ENCODE measurements around the gene ULBP2. TPM values are rescaled to one million over a fixed set of nuclear protein-coding genes. Genes with fewer than 3 reads are reported as not detected.

ULBP2 gene
- total RNA-seq, 3 donors from 2014 or later (not counting 1 experiment from before 2014, with no cell fraction given): 0.98 to 2.4 (median 2.4) TPM

GRCh38 chr6:149904661-149905370 is 37.0 kb upstream of the ULBP2 start:
- DNase-seq: no peak
- Mint-ChIP-seq H3K27ac (no peak overlapping the region), H3K4me1 (no peaks in the 10 kb centered on the region), H3K9me3 (no peaks in the 10 kb centered on the region), H3K36me3 (no peaks in the 10 kb centered on the region), H3K27me3 (ENCODE audit: low read depth in 2 of 2) (peaks cover 0 to 8% of the 10 kb centered on the region in 2 donors), H3K4me3 (no peak overlapping the region)
- no peaks in the 10 kb centered on the region for H3K27me3 ChIP-seq (ENCODE audit: control insufficient read depth, insufficient read depth, low read length)
- no peak for TF ChIP-seq CTCF (IDR thresholded peaks at IDR 0.05)
- H3K9me3 ChIP-seq (ENCODE audit: control insufficient read depth, insufficient read depth, low read length): peaks cover 8% of the 10 kb centered on the region
- H3K4me1 ChIP-seq (ENCODE audit: control insufficient read depth, insufficient read depth, low read length): no peaks in the 10 kb centered on the region
- ATAC-seq: no peak
- H3K27ac ChIP-seq (ENCODE audit: low read length): no peak overlapping the region
- no peak overlapping the region for H3K4me3 ChIP-seq (ENCODE audit: low read length)
- 86% methylated on average over 13 of the region's 13 CpGs for WGBS (ENCODE audit: insufficient coverage)
- no peaks in the 10 kb centered on the region for H3K36me3 ChIP-seq (ENCODE audit: control insufficient read depth, insufficient read depth, low read length)
- intact Hi-C loops (cut with micrococcal nuclease): no loop called here

GRCh38 chr6:149905371-149905910 is 36.4 kb upstream of the ULBP2 start:
- DNase-seq: no peak
- 91% methylated on average over 18 of the region's 18 CpGs for WGBS (ENCODE audit: insufficient coverage)
- Histone ChIP-seq H3K27me3 (ENCODE audit: control insufficient read depth, insufficient read depth, low read length) (no peaks in the 10 kb centered on the region), H3K9me3 (ENCODE audit: control insufficient read depth, insufficient read depth, low read length) (peaks cover 8% of the 10 kb centered on the region), H3K27ac (ENCODE audit: low read length) (no peak overlapping the region), H3K36me3 (ENCODE audit: control insufficient read depth, insufficient read depth, low read length) (no peaks in the 10 kb centered on the region), H3K4me1 (ENCODE audit: control insufficient read depth, insufficient read depth, low read length) (no peaks in the 10 kb centered on the region), H3K4me3 (ENCODE audit: low read length) (no peak overlapping the region)
- Mint-ChIP-seq H3K4me1 (no peaks in the 10 kb centered on the region), H3K9me3 (no peaks in the 10 kb centered on the region), H3K27ac (no peak overlapping the region), H3K4me3 (no peak overlapping the region), H3K36me3 (no peaks in the 10 kb centered on the region), H3K27me3 (ENCODE audit: low read depth in 2 of 2) (peaks cover 5 to 10% of the 10 kb centered on the region in 2 donors)
- no peak for ATAC-seq
- intact Hi-C loops (cut with micrococcal nuclease): no loop called here
- TF ChIP-seq CTCF (IDR thresholded peaks at IDR 0.05): no peak

GRCh38 chr6:149905911-149906371 is 35.9 kb upstream of the ULBP2 start:
- Histone ChIP-seq H3K27me3 (ENCODE audit: control insufficient read depth, insufficient read depth, low read length) (no peaks in the 10 kb centered on the region), H3K36me3 (ENCODE audit: control insufficient read depth, insufficient read depth, low read length) (no peaks in the 10 kb centered on the region), H3K4me1 (ENCODE audit: control insufficient read depth, insufficient read depth, low read length) (no peaks in the 10 kb centered on the region), H3K4me3 (ENCODE audit: low read length) (no peak overlapping the region), H3K9me3 (ENCODE audit: control insufficient read depth, insufficient read depth, low read length) (peaks cover 8% of the 10 kb centered on the region), H3K27ac (ENCODE audit: low read length) (no peak overlapping the region)
- ATAC-seq (no peak), DNase-seq (no peak)
- Mint-ChIP-seq H3K27ac (no peak overlapping the region), H3K4me3 (no peak overlapping the region), H3K9me3 (no peaks in the 10 kb centered on the region), H3K4me1 (no peaks in the 10 kb centered on the region), H3K27me3 (ENCODE audit: low read depth in 2 of 2) (peaks cover 7 to 15% of the 10 kb centered on the region in 2 donors), H3K36me3 (no peaks in the 10 kb centered on the region)
- intact Hi-C loops (cut with micrococcal nuclease): no loop called here
- no peak for TF ChIP-seq CTCF (IDR thresholded peaks at IDR 0.05)
- WGBS (ENCODE audit: insufficient coverage): 78% methylated on average over 6 of the region's 6 CpGs
